GM12865 (cell line): ENCODE results near the gene RNF144B.

Experiments
- DNase-seq: peaks from one replicate; pipeline ENCODE4 v3.0.0; 2010; ENCODE audit warnings: low read depth
- H3K4me3 ChIP-seq: 2 replicates; pipeline ENCODE4 v1.5.1; 2011; ENCODE audit warnings: mild to moderate bottlenecking, low read depth, low read length, control low read depth
- CTCF ChIP-seq: IDR thresholded peaks from 2 replicates; pipeline ENCODE4 v1.5.1; 2011; ENCODE audit warnings: low read length, control low read depth, low read depth, inconsistent platforms; ENCODE audit not compliant: insufficient read depth; ENCODE audit errors: missing control alignments

RNF144B gene

DNA sequence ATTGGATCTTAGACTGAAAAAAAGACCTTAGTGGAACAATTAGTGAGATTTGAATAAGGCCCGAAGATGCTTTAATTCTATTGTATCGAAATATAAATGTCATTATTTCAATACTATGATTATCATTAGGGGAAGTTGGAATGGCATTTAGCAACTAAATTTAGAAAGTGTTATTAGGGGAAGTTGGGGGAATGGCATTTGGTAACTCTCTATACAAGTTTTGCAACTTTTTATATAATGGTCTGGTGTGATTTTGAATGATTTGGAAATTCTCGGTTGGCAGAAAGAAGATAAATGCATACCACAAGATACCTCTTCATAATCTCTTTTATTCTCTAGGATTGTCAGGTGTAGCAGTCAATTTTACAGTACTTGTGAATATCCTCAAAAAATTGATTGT, 49.2 kb downstream of the RNF144B start:
- DNase-seq, result no peak
- no peak for TF ChIP-seq CTCF

DNA sequence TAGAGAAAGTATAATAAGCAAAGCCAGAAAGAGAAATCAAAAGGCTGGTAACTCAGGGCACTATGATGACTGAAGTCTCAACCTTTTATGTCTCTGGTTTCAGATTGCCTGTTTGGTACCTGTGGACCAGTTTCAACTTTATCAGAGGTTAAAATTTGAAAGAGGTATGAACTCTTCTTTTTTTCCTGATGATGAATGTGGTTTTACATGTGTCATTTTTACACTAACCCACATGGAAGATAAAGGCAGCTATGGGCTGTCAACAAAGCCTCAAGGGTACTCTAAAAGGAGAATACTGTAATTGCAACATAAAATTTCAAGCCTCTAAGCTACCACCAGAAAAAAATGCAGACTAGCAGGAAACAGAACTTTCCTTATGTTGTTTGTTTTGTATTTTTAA, 52.4 kb downstream of the RNF144B start:
- no peak for TF ChIP-seq CTCF
- DNase-seq, result no peak
- no peak overlapping the region for H3K4me3 ChIP-seq

More for the DNA sequence above, 49.2 kb downstream of the RNF144B start:
- H3K4me3 ChIP-seq, result no peak overlapping the region

GRCh38 chr6:18441251-18441979, 54.3 kb downstream of the RNF144B start:
- no peak overlapping the region for H3K4me3 ChIP-seq
- no peak for TF ChIP-seq CTCF
- DNase-seq, result no peak

DNA sequence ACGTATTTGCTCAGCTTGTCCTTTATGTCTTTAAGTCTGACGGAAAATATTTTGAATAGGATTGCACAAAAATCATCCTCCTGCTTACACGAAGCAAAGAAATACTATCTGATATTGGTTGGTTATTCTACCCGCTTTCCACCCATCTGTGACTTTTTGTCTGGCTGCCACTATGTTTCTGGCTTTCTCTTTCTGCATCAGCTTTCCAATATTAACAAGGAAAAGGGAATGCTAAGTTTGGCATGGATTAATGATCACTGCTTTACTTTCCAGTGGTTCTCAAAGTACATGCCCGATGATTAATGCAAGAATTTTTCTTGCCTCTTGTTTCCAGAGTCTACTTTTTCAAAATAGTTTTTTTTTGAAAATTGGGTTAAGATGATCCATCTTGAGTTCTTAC, 57.0 kb downstream of the RNF144B start:
- DNase-seq, result no peak
- TF ChIP-seq CTCF, result no peak
- no peak overlapping the region for H3K4me3 ChIP-seq

DNA sequence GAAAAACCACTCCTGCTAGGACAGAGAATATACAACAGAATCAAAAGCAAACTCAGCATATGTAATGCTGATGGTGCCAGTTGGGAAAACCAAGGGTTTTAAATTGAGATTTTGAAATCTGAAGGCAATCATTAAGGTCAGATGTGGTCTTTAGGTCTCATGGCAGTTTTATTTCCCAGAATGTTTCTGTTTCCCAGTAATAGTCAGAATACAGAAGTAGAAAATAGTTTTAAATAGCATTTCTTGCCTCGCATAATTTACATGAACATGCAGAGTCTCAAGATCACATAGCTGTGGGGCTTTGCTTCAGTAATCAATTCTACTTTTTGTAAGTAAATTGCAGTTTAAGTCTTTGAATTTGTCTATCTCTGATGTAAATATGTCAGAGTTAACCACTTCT, 58.1 kb downstream of the RNF144B start:
- no peak for DNase-seq
- H3K4me3 ChIP-seq, result no peak overlapping the region
- TF ChIP-seq CTCF, result no peak

- no peak for TF ChIP-seq CTCF
- DNase-seq, result no peak
- no peak overlapping the region for H3K4me3 ChIP-seq
Measured at GRCh38 chr6:18446771-18447170, 59.6 kb downstream of the RNF144B start.

DNA sequence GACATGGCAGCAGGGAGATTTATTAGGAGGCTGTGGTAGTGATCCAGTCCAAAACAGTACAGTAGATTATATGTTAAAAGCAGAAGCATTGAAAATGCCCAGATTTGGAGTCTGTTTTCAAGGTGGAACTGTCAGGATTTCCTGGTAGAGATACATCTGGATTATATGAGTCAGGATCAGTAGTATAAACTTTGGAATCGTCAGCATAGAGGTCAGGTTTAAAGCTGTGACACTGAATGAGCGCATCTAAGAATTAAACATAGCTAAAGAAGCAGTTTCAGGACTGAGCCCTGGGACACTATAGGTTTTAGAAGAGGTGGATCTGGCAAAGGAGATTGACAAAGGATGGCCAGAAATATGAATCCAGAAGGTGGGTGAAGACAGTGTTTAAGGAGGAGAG, 60.4 kb downstream of the RNF144B start:
- H3K4me3 ChIP-seq, result no peak overlapping the region
- no peak for TF ChIP-seq CTCF
- no peak for DNase-seq
